NCI-H1105 treated with DMSO at 0.1 percent for 48 hours (cell line): ENCODE results near the gene BCL11A.

Experiments used
- DNase-seq: peaks from one replicate; lab custom pipeline; 2025; lab: John Stamatoyannopoulos, UW

Gene BCL11A

DNA sequence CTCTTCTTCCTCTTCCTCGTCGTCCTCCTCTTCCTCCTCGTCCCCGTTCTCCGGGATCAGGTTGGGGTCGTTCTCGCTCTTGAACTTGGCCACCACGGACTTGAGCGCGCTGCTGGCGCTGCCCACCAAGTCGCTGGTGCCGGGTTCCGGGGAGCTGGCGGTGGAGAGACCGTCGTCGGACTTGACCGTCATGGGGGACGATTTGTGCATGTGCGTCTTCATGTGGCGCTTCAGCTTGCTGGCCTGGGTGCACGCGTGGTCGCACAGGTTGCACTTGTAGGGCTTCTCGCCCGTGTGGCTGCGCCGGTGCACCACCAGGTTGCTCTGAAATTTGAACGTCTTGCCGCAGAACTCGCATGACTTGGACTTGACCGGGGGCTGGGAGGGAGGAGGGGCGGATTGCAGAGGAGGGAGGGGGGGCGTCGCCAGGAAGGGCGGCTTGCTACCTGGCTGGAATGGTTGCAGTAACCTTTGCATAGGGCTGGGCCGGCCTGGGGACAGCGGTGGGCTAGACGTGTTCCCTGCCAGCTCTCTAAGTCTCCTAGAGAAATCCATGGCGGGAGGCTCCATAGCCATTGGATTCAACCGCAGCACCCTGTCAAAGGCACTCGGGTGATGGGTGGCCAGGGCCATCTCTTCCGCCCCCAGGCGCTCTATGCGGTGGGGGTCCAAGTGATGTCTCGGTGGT lies 91.9 kb downstream of the BCL11A start:
- DNase-seq = no peak

DNA sequence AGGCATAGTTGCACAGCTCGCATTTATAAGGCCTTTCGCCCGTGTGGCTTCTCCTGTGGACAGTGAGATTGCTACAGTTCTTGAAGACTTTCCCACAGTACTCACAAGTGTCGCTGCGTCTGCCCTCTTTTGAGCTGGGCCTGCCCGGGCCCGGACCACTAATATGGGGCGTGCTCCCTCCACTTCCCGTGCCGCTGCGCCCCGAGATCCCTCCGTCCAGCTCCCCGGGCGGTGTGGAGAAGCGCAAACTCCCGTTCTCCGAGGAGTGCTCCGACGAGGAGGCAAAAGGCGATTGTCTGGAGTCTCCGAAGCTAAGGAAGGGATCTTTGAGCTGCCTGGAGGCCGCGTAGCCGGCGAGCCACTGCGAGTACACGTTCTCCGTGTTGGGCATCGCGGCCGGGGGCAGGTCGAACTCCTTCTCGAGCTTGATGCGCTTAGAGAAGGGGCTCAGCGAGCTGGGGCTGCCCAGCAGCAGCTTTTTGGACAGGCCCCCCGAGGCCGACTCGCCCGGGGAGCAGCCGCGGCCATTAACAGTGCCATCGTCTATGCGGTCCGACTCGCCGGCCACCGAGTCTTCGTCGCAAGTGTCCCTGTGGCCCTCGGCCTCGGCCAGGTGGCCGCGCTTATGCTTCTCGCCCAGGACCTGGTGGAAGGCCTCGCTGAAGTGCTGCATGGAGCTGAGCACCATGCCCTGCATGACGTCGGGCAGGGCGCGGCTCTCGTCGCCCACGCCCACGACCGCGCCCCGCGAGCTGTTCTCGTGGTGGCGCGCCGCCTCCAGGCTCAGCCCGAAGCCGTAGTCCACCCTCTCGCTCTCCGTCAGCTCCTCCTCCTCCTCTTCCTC lies 92.7 kb downstream of the BCL11A start:
- no peak for DNase-seq

DNA sequence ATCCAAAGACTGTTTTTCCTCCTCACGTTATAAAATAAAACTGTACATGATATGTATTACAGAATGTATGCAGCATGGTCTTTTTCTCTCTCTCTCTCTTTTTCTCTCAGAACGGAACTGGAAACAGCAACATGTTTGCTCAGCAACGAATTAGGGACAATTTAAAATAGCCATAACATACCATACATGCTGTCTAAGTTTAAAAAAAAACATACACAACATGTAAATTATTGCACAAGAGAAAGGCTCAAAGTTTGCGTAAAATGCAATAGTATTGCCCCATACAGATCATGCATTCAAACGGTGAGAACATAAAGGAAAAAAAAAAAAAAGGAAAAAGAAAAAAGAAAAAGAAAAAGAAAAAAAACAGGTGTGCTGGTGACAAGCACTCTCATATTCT lies 93.6 kb downstream of the BCL11A start:
- no peak for DNase-seq

DNA sequence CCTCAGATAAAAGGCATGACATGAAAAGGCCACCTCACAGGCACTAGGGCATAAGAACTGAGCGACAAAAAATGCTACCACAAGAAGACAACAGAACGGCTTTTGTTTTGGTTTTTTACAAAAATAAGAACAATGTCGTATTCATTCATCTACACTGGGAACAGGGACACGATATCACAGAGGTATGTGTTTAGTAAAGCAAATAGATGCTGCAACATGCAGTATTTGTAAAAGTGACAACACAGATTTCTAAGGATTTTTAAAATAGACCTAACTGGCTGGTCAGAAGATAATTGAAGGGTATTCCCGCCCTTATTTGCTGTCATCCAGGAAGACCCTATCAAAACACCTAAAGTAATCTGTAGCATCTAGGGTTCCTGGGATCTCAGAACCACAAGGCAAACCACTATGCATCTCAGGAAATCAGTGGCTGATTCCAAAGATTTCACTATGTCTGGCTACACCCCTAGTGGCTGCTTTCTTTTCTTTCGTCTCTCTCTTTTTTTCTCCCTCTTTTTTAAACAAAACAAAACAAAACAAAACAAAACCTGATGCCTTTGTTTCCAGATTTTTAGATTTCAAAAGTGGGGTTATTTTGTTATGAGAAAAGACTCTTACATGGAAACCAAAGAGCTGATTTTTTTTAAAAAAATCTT lies 97.2 kb downstream of the BCL11A start:
- no peak for DNase-seq

DNA sequence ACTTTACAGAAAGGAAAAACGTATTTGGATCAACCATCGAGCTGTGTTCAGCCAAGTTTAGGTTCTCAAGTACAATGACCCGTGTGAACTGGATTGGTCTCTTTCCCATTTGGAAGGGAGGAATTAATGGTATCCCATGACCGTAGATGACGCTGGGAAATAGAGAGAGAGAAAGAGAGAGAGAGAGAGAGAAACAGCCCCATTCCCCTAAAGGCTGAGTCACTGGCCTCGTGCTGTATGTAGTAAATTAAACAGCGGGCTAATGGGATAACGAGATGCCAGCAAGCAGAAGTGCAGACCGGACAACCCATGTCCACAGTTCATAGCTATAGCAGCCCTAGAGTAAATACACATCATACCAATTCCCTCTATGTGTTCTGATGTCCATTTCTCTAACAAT lies 99.6 kb downstream of the BCL11A start:
- no peak for DNase-seq

DNA sequence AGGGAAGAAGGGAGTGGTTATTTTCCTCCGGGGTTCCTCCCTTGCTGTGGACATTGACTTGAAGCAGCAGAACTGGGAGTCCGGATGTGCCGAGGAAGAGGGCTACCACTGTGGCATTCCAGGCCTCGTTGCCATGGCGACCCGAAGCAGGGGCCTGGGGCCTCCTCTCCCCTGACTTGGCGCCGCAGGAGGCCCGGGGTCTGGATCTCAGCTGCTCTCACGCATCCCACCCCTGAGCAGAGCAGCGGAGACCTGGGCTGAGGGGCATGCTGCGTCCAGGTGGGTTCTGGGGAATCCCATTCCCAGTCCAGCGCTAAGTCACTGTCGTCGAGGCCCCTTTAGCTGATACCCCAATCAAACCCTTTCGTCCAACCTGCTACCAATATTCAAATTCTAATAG lies 100.2 kb downstream of the BCL11A start:
- DNase-seq = no peak

DNA sequence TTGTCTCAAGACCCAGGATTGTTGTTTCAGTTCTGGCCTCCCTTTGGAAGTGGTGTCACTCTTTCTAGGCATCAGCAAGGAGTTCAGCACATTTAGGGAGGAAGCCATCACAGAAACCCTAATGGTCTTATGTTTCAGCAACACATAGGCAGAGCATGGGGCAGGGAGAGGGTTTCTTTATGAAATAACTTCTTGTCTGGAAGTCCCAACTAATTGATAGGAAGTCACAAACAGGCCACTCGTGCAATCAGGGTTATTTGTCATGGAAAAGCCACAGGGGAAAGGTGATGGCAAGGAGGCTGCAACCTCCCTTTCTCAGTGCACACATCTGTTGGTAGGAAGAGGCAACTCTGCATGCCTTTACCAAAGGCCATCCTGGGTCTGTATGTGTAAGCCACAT lies 103.0 kb downstream of the BCL11A start:
- DNase-seq = no peak

DNA sequence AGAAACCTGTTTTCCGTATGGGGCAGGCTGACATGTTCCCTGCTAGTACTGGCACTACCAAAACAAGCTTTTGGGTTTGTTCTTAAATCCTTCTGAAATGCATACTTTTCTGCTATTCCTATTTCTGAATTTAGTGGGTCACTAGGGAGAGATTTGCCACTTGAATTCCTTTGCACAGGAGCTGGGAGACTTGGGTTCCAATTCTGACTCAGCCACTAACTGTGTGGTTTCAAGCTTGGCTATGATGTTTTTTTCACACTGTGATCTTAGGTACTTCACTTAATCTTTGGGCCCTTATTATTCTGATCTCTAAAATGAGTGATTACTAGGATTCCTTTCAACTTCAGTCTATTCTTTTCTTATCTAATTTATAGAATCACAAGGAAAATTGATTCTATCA lies 105.5 kb downstream of the BCL11A start:
- no peak for DNase-seq

DNA sequence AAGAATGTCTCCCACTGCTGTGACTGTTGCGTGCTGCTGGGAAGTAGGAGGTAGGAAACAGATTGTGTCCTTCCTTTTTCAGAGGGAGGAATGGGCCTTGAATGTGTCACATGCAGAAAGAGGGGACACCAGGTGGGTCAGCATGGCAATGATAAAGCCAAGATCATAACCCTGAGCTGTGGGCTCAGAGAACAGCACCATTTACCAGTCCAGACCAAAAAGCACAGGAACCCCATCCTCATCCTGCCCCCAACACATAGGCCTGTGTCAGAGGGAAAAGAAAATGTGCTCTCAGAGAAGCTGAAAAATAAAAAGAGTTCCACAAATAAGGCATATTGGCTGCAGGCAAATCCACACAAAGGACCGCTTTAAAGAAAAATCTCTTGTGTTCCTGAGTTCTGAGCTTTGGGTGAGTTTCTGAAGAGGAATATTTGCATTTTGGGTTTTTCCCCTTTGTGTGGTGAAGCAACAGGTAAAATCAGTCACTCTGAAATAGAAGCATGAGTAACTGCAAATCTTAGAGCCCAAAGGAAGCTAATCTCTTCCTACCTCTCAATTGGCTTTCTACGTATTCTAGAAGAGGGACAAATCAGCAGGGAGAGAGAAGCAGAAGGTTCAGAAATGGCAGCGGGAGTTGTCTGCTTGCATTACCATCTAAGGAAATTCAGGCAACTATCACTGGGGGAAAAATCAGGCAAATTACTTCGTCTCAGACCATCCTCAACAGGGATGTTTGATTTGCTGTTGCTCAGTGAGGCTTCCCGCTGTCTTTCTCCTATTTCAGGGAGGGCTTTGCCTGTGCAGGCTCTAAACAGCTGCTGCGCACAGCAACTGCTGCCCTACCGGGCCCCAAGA lies 106.8 kb downstream of the BCL11A start:
- DNase-seq = no peak

DNA sequence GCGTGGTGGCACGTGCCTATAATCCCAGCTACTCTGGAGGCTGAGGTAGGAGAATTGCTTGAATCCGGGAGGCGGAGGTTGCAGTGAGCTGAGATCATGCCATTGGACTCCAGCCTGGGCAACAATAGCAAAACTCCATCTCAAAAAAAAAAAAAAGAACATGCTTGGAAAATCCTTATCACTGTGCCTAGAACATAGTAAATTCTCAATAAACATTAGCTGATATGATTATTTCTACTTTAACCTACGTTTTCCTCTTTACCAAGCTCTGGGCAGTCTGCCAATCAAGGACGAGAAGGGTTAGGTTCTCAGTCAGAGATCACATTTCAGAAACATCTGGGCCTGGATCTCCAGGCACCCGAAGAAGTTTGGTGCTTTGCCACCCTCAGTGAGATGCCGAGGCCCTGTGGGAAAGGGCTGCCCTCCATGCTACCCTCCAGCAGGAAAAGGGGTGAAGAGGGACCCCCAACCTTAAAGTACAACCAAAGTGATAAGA lies 107.7 kb downstream of the BCL11A start:
- DNase-seq = no peak

DNA sequence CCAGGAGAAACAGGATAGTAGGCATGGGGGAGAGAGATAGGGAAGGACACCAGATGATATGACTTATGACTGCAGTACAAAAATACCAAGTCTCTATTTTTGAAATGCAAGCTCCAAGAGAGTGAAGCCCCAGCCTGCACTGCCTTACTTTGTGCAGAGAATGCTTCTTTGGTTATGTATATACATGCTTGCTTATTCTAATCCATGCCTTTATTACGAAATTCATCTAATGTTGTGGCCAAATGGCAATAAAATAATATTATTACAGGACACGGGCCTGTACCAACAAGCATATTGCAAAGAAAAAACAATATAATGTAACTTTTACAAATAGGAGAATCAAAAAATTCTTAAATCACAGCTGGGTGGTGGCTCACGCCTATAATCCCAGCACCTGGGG lies 110.8 kb downstream of the BCL11A start:
- DNase-seq = no peak

DNA sequence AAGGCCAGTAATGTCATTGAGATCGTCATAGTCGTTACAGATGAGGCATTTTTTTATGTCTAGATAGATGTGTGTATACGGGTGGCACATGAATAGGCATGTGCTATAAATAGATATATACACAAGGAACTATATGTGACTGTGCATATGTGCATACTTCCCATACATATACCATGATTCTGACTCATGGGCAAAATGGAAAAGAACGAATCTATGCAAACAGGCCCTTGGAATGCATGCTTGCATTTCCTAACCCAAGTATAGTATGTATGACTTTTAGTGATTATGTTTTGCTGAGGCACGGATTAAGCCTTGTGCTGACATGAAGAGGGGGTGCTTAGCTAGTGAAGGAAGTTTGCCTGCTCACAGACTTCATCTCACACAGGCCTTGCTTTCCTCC lies 111.7 kb downstream of the BCL11A start:
- DNase-seq = no peak

DNA sequence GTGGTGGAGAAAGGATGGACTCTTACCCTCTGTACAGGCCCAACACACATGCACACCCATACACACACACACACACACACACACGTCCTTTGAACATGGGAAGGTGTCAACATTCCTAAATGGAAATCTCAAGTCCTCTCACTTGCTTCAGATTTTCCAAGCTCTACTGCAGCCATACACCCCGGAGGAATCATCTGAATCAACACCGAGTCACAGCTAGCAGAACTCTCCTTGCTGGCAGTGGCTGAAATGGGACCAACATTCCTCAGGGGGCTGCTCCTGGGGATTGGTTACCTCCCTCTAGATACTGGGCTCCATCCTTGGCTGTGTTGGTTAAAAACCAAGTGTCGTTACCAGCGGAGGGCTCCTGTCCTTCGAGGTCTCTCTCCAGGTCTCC lies 112.7 kb downstream of the BCL11A start:
- no peak for DNase-seq

DNA sequence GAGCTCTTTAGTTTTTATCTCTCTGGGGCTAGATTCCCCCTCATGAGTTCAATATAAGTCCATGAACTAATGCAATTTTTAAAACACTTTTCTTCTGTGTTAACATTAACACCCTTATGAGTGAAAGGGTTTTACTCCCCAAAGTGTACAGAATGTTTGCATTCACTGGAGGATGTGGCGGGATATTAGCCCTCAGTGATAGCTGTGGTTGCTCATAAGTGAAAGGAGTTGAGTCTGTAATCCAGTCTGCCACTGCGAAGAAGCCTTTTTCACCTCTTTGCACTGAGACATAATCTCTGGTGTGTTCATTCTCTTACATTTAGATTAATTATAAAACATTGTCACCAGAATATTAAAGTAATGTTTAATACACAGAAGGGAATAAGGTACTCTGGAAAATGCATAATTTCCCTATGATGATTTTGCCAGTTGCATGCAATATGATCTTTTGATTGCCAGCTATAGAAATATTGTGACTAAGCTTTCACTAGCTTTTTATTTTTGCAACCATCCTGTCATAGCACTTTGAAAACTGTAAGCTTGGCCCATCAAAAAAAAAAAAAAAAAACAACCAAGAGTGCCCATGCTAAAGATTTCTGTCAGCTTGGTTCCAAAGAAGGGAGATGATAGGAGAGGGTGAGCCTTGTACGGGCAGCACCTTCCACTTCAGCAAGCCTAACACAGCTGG lies 113.2 kb downstream of the BCL11A start:
- DNase-seq = no peak

DNA sequence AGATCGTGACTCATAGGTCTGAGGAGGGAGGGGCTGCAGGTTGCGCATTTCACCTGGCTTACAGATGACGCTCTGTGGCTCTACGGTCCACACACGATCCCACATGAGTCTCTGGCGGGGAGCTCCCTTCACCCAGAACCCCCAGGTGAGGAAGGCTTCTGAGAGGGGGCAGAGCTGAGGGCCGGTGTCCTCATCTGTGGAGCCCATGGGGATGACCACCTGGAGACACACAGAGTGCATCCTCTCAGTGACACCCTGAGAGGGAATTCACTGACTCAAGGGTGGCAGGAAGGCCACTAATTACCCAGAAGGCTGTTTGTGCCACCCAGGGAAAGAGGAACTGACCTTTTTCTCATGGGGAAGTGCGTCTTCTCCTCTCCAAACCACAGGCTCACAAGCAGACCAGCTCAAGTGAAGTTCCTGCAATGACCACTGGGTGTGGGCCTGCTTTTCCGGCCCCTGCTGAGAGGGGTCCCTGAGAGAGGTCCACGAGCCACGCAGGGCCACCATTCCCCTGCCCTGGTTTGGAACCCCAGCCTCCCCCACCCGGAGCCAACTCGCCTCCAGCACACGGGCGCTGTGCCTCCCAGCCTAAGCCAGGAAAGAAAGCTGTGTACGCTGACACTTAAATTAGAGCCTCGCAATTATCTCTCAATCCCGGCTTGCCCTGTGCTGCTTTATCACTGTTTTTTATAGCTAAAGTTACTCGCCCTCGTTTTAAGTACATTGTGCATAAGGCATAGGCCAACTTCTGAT lies 114.1 kb downstream of the BCL11A start:
- DNase-seq = no peak

DNA sequence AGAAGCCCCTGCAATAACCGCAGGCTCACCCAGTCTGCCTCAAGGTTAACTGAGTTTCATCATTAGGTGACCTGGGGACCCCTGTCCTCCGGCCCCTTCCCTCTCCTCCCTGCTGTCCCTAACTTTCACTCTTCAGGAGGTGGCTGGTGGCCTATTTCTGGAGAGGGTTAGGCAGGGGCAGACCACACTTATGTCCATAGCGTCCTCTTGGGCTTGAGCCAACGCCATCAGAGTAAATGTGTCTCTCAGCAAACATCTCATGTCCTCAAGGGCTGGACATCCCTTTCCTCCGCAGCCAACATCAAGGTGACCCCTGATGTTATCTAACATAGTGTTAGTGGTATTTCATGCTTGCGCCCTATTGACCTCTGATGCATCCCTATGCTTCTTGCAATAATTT lies 114.8 kb downstream of the BCL11A start:
- no peak for DNase-seq

DNA sequence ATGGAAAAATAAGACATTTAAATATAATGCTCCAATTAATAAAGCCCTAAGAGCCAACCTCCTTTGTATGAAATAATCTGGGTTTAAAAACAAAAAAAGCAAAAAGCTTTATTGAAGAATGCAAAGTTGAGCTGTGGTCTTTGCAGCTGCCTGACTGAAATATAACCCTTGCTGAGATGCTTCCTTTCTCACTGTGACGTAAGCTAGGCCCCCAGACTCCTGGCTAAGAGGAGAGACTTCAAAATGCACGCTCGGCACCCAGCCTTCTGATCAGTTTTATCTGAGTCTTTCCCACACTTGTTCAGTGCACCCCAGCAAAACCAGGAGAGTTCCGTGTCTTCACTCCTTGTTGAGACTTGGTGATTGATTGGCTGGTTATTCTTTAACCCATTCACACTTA lies 115.3 kb downstream of the BCL11A start:
- no peak for DNase-seq

DNA sequence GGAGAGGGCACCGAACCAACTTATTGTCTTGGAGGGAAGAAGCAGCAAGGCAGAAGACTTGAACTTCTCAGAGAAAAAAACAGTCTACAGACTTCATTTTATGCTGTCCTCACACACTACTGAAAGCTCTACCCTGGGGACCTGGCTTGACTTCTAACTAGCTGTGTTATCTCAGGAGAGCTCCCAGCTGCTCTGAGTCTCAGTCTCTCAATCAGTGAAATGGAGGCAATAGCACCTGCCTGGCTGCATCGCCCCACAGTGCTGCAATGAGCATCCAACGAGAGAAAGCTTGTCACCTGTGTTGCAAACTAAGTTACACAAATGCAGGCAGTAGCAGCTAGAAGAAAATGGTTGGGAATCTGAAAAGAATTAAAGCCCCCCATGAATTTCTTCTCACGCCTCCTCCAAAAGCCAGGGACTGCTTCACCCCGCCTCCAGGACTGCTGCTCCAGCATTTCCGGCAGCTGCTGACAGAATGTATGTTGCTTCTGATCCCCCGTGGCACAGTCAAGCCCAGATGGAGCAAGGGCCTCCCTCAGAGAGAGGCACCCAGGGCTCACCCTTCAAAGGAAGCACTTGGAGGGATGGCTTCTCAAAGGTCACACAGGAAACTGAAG lies 116.3 kb downstream of the BCL11A start:
- no peak for DNase-seq

DNA sequence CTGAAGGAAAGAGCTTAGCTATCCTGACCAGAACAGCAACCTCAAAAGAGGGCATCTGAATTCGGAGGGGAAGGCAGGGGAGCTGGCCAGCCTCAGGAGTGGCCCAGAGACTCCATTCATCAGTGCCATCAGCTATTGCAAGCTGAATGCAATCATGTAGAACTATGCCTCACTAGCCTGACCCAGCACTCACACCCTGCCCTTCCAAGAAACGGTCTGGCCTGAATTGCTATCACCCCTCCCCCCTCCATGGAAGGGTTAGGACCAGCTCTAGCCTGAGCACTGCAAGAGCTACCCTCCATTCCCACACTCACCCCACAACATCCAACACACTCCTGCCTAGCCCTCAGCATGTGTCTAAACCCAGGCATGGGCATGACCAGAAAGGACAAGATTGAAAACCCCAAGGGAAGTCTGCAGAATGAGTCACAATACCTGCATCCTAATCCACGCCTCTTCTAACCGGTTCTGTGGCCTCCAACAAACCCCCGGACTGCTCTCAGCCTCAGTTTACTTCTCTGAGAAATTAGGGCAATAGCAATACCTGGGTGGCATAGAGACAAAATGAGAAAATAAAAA lies 120.3 kb downstream of the BCL11A start:
- DNase-seq = no peak

DNA sequence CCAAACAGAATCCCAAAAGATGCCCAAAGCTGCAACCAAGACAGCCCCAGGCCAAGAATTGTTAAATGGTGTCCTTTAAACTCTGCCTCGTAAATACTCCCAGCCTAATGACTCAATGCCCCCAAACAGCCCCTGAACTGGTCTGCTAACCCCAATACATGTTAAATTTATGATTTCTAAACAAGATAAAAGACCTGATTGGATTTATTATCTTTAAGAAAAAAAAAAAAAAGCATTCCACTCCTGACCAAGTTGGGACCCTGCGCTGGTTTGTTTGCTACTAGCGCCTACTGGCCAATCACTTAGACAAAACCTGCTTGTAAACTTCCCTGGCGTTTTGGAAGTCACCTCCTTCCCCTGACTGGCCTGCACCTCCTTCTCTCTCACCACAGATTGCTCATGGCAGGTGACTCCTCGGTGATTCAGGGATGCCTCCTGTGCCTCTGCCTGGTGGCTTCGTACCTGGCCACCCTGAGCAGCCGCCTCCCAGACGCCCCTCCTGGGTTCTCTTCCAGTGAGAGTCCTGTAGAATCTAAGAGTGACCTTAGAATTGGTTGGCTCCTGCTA lies 121.3 kb downstream of the BCL11A start:
- DNase-seq = no peak
